Measurements from ENCODE around the gene MTHFD1. TPM values are rescaled to one million over a fixed set of nuclear protein-coding genes. Genes with fewer than 3 reads are reported as not detected.

Gene MTHFD1
- total RNA-seq, 1 donor from 2014 or later, result 49.3 TPM

- peaks cover 13% of the 10 kb centered on the region for H3K4me1 ChIP-seq
- H3K4me3 Mint-ChIP-seq, result no peak overlapping the region
- no peak overlapping the region for H3K9ac ChIP-seq
Measured at GRCh38 chr14:64463873-64464272, 75.7 kb downstream of the MTHFD1 start.

GRCh38 chr14:64464651-64465050 is 76.5 kb downstream of the MTHFD1 start:
- H3K27ac ChIP-seq, result no peak overlapping the region
- Mint-ChIP-seq H3K9me3 (no peaks in the 10 kb centered on the region), H3K27ac (no peak overlapping the region), H3K27me3 (ENCODE audit: insufficient read depth, low read depth) (no peaks in the 10 kb centered on the region), H3K36me3 (peaks cover 2% of the 10 kb centered on the region), H3K4me1 (peaks cover 9% of the 10 kb centered on the region), H3K4me3 (peak overlapping the region; percentile 85)
- peak overlapping the region; percentile 94 for H3K4me3 ChIP-seq
- H3K9ac ChIP-seq, result no peak overlapping the region
- no peaks in the 10 kb centered on the region for H3K79me2 ChIP-seq (ENCODE audit: low read depth)
- peaks cover 31% of the 10 kb centered on the region for H3F3A ChIP-seq (ENCODE audit: low read depth)
- H3K4me2 ChIP-seq, result peak overlapping the region; percentile 98
- no peak for DNase-seq (ENCODE audit: low spot score)
- no peaks in the 10 kb centered on the region for H3K36me3 ChIP-seq
- no peaks in the 10 kb centered on the region for H4K20me1 ChIP-seq (ENCODE audit: low read depth)
- TF ChIP-seq EZH2phosphoT487 (IDR thresholded peaks at IDR 0.05), result no peak
- no peak for TF ChIP-seq EZH2 (IDR thresholded peaks at IDR 0.05)
- TF ChIP-seq CTCF (IDR thresholded peaks at IDR 0.05), result no peak
- peaks cover 14% of the 10 kb centered on the region for H3K27me3 ChIP-seq
- no peaks in the 10 kb centered on the region for H3K9me3 ChIP-seq (ENCODE audit: low read depth)
- peak overlapping the region; percentile 60 for H2AFZ ChIP-seq (replicated peaks)
- H3K4me1 ChIP-seq, result peaks cover 13% of the 10 kb centered on the region

More at GRCh38 chr14:64463873-64464272, 75.7 kb downstream of the MTHFD1 start:
- H3K9me3 ChIP-seq (ENCODE audit: low read depth), result no peaks in the 10 kb centered on the region
- no peaks in the 10 kb centered on the region for H4K20me1 ChIP-seq (ENCODE audit: low read depth)
- H3K79me2 ChIP-seq (ENCODE audit: low read depth), result no peaks in the 10 kb centered on the region
- no peak overlapping the region for H3K4me3 ChIP-seq
- no peaks in the 10 kb centered on the region for H3K9me3 Mint-ChIP-seq
- H2AFZ ChIP-seq (replicated peaks), result no peak overlapping the region
- H3K27ac ChIP-seq, result no peak overlapping the region
- TF ChIP-seq EZH2phosphoT487 (IDR thresholded peaks at IDR 0.05), result no peak
- peaks cover 31% of the 10 kb centered on the region for H3F3A ChIP-seq (ENCODE audit: low read depth)
- peaks cover 9% of the 10 kb centered on the region for H3K4me1 Mint-ChIP-seq
- H3K36me3 ChIP-seq, result no peaks in the 10 kb centered on the region
- DNase-seq (ENCODE audit: low spot score), result no peak
- no peak overlapping the region for H3K27ac Mint-ChIP-seq
- H3K4me2 ChIP-seq, result no peak overlapping the region
- H3K27me3 Mint-ChIP-seq (ENCODE audit: insufficient read depth, low read depth), result no peaks in the 10 kb centered on the region
- peaks cover 2% of the 10 kb centered on the region for H3K36me3 Mint-ChIP-seq
- peaks cover 14% of the 10 kb centered on the region for H3K27me3 ChIP-seq

- Histone ChIP-seq H3K79me2 (ENCODE audit: low read depth) (no peaks in the 10 kb centered on the region), H3K9ac (peak within 1 kb of the TSS; percentile 27), H3K27me3 (peaks cover 14% of the 10 kb centered on the region), H3K36me3 (no peaks in the 10 kb centered on the region), H3K4me2 (peak within 1 kb of the TSS; percentile 98), H4K20me1 (ENCODE audit: low read depth) (no peaks in the 10 kb centered on the region), H3K4me1 (peaks cover 13% of the 10 kb centered on the region), H3K27ac (no peak within 1 kb of the TSS), H3K4me3 (peak within 1 kb of the TSS; percentile 94), H3F3A (ENCODE audit: low read depth) (peaks cover 31% of the 10 kb centered on the region), H2AFZ (replicated peaks) (peak within 1 kb of the TSS; percentile 94), H3K9me3 (ENCODE audit: low read depth) (no peaks in the 10 kb centered on the region)
- Mint-ChIP-seq H3K27me3 (ENCODE audit: insufficient read depth, low read depth) (no peaks in the 10 kb centered on the region), H3K36me3 (peaks cover 2% of the 10 kb centered on the region), H3K4me3 (peak within 1 kb of the TSS; percentile 89), H3K27ac (no peak within 1 kb of the TSS), H3K9me3 (no peaks in the 10 kb centered on the region), H3K4me1 (peaks cover 9% of the 10 kb centered on the region)
- DNase-seq (ENCODE audit: low spot score), result peak; percentile 94
- TF ChIP-seq CTCF (IDR thresholded peaks at IDR 0.05) (peak; percentile 4), EZH2 (IDR thresholded peaks at IDR 0.05) (no peak)
Measured at GRCh38 chr14:64465191-64465822, 77.2 kb downstream of the MTHFD1 start, which contains the start of gene AKAP5. Gene AKAP5, plus strand, starts transcription at chr14:64465499. Its CDS starts 2,896 bp downstream, at chr14:64468395.

All from neural progenitor cell (in vitro differentiated cells).